ENCODE data around the gene IRF3. TPM values are rescaled to one million over a fixed set of nuclear protein-coding genes. Genes with fewer than 3 reads are reported as not detected.

Gene IRF3
- total RNA-seq, 4 donors from 2014 or later: 73.0 to 164 (median 104) TPM

DNA sequence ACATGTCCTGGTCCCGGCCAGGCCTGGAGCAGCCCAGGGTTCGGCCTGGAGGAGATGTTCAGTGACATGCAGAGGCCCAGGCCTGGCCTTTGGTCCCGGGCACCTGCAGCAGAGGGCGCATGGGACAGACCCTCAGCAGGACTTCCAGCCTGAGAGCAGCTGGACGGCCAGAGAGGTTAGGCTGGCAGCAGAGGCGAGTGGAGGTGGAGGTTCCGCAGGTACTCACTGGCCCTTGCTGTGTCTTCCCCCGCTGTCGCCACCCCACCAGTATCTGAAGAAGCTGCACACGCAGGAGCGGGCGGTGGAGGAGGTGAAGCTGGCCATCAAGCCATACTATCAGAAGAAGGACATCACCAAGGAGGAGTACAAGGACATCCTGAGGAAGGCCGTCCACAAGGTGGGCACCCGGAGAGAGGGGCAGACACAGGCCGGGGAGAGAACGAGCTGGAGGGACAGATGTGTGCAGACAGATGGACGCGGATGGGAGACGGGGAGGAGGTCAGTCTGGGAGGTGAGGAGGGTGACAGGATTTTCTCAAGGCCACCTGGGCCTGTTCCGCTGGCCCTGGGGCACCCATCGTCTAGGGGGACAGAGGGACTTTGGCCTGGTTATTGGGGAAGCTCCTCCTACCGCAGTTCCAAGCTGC is 8.0 kb downstream of the IRF3 start:
- TF ChIP-seq POLR2AphosphoS5 (IDR thresholded peaks at IDR 0.05): no peak
- no peak for TF ChIP-seq POLR2A (IDR thresholded peaks at IDR 0.05)
- no peak for TF ChIP-seq EP300 (IDR thresholded peaks at IDR 0.05; ENCODE audit: low read depth)
- TF ChIP-seq, protein P1, sequence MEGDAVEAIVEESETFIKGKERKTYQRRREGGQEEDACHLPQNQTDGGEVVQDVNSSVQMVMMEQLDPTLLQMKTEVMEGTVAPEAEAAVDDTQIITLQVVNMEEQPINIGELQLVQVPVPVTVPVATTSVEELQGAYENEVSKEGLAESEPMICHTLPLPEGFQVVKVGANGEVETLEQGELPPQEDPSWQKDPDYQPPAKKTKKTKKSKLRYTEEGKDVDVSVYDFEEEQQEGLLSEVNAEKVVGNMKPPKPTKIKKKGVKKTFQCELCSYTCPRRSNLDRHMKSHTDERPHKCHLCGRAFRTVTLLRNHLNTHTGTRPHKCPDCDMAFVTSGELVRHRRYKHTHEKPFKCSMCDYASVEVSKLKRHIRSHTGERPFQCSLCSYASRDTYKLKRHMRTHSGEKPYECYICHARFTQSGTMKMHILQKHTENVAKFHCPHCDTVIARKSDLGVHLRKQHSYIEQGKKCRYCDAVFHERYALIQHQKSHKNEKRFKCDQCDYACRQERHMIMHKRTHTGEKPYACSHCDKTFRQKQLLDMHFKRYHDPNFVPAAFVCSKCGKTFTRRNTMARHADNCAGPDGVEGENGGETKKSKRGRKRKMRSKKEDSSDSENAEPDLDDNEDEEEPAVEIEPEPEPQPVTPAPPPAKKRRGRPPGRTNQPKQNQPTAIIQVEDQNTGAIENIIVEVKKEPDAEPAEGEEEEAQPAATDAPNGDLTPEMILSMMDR (IDR thresholded peaks at IDR 0.05): no peak
- in situ Hi-C loops (cut with MboI; ENCODE audit: low pct_ligation_motif_present in 1 of 4, low pct_unique_long_range_greater_than_20kb in 1 of 4, low sequenced_read_pairs in 3 of 4): no loop called here
- H3K36me3 ChIP-seq: peaks cover 0 to 53% (median 26%) of the 10 kb centered on the region in 4 donors

GRCh38 chr19:49656456-49657109 is 9.1 kb downstream of the IRF3 start:
- intact Hi-C loops (cut with DNase I; ENCODE audit: low total_unique reads) (no loop called here), in situ Hi-C loops (cut with MboI; ENCODE audit: low pct_ligation_motif_present in 1 of 4, low pct_unique_long_range_greater_than_20kb in 1 of 4, low sequenced_read_pairs in 3 of 4) (no loop called here)
- no peaks in the 10 kb centered on the region for H3K27me3 ChIP-seq
- TF ChIP-seq, protein P1 (IDR thresholded peaks at IDR 0.05): no peak
- TF ChIP-seq EP300 (IDR thresholded peaks at IDR 0.05; ENCODE audit: low read depth) (no peak), POLR2AphosphoS5 (IDR thresholded peaks at IDR 0.05) (no peak), POLR2A (IDR thresholded peaks at IDR 0.05) (no peak)
- H3K36me3 ChIP-seq: peaks cover 0 to 51% (median 26%) of the 10 kb centered on the region in 4 donors
- no peak for DNase-seq
- 83 to 90% methylated on average over 1 to 17 of the region's 17 CpGs for WGBS, 2 donors (ENCODE audit: low coverage in 1 of 2)
- no peaks in the 10 kb centered on the region for H3K9me3 ChIP-seq
- no peaks in the 10 kb centered on the region for H3K4me1 ChIP-seq
- H3K4me3 ChIP-seq: no peak overlapping the region
- no peak overlapping the region for H3K27ac ChIP-seq

More for the DNA sequence above, 8.0 kb downstream of the IRF3 start:
- Histone ChIP-seq H3K27me3 (no peaks in the 10 kb centered on the region), H3K4me1 (no peaks in the 10 kb centered on the region), H3K27ac (no peak overlapping the region), H3K4me3 (no peak overlapping the region), H3K9me3 (no peaks in the 10 kb centered on the region)
- intact Hi-C loops (cut with DNase I; ENCODE audit: low total_unique reads): no loop called here
- WGBS, 2 donors (ENCODE audit: low coverage in 1 of 2): 87% methylated on average over 22 of the region's 22 CpGs; no CpG with 5 or more reads in 1 of the 2 donors
- no peak for DNase-seq

DNA sequence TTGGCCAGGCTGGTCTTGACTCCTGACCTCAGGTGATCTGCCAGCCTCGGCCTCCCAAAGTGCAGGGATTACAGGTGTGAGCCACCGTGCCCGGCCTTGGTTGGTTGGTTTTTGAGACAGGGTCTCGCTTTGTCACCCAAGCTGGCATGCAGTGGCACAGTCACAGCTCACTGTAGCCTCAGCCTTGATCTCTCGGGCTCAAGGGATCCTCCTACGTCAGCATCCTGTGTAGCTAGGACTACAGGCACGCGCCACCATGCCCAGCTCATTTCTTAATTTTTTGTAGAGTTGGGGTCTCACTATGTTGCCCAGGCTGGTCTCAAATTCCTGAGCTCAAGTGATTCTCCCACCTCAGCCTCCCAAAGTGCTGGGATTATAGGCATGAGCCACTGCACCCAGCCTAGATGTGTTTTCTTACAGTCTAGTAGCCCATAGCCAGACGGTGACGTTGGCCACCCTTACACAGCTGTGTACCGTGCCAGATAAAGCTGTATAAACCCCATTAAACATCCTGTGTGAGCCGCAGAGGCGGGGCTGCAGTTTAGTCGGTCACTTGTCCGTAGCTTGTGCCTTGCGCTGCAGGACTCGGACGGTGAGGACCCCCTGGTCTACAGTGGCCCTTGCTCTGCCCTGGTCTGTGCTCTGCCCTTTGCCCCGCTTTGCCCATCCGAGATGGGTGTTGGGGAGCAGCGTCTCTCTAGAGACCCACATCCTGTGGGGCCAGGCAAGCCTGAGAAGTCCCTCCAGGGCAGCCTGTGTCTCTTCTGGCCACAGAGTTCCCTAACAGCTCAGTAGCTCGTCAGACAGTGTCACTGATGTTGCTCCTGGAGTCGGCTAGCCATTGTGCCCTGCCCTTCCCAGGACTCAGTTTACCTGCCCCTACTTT is 9.8 kb downstream of the IRF3 start:
- H3K36me3 ChIP-seq: peaks cover 0 to 51% (median 23%) of the 10 kb centered on the region in 4 donors
- intact Hi-C loops (cut with DNase I; ENCODE audit: low total_unique reads): no loop called here

More for the DNA sequence above, 9.8 kb downstream of the IRF3 start:
- Histone ChIP-seq H3K4me1 (no peaks in the 10 kb centered on the region), H3K27ac (no peak overlapping the region), H3K9me3 (no peaks in the 10 kb centered on the region), H3K27me3 (no peaks in the 10 kb centered on the region), H3K4me3 (no peak overlapping the region)
- in situ Hi-C loops (cut with MboI; ENCODE audit: low pct_ligation_motif_present in 1 of 4, low pct_unique_long_range_greater_than_20kb in 1 of 4, low sequenced_read_pairs in 3 of 4): no loop called here
- no peak for DNase-seq
- 90% methylated on average over 23 of the region's 23 CpGs; no CpG with 5 or more reads in 1 of the 2 donors for WGBS, 2 donors (ENCODE audit: low coverage in 1 of 2)
- TF ChIP-seq EP300 (IDR thresholded peaks at IDR 0.05; ENCODE audit: low read depth): no peak
- no peak for TF ChIP-seq POLR2A (IDR thresholded peaks at IDR 0.05)
- TF ChIP-seq POLR2AphosphoS5 (IDR thresholded peaks at IDR 0.05): no peak
- TF ChIP-seq, protein P1 (IDR thresholded peaks at IDR 0.05): no peak

Data from transverse colon (tissue), 4 donors.